HCEC 1CT (cell line): ENCODE results near the gene SNHG17.

Source experiments
- DNase-seq: peaks from one replicate; pipeline ENCODE4 v3.0.0-alpha.2; 2017

The SNHG17 gene

GRCh38 chr20:38372806-38373205 is 62.3 kb downstream of the SNHG17 start:
- no peak for DNase-seq
